Gastroesophageal sphincter (tissue), 2 donors: Measurements from ENCODE around the gene TNFRSF8.

Experiments
- POLR2A ChIP-seq, 2 donors: fragments of 450-650 bp; IDR thresholded peaks; one replicate each; pipeline ENCODE4 v1.6.1; 2017; ENCODE audit warnings: antibody characterized with exemption in 2 of 2, mild to moderate bottlenecking in 2 of 2, moderate library complexity in 1 of 2
- POLR2AphosphoS5 ChIP-seq: sonication (generic); formaldehyde crosslinking; IDR thresholded peaks from one replicate; pipeline ENCODE4 v1.6.1; 2017; ENCODE audit warnings: antibody characterized with exemption

GRCh38 chr1:12072741-12073140 lies 9.6 kb downstream of the TNFRSF8 start:
- TF ChIP-seq POLR2AphosphoS5 (no peak), POLR2A (IDR thresholded peaks at IDR 0.05) (no peak)
